Esophagus squamous epithelium (tissue), 4 donors: ENCODE results near the gene MED8.

Experiments
- POLR2A ChIP-seq, 4 donors: fragments of 450-650 bp; IDR thresholded peaks; one replicate each; pipeline ENCODE4 v1.6.1; 2017; ENCODE audit warnings: antibody characterized with exemption in 4 of 4, mild to moderate bottlenecking in 4 of 4, moderate library complexity in 3 of 4
- TF ChIP-seq, protein P1 (sequence below), 6 experiments: fragments of 450-650 bp in 4 of 6; fragments of 200-600 bp in 2 of 6; sonication (generic) in 2 of 6; IDR thresholded peaks; one replicate each; pipeline ENCODE4 v1.5.1; 2016 to 2019; ENCODE audit warnings: antibody characterized with exemption in 6 of 6, mild to moderate bottlenecking in 4 of 6, moderate library complexity in 4 of 6

DNA sequence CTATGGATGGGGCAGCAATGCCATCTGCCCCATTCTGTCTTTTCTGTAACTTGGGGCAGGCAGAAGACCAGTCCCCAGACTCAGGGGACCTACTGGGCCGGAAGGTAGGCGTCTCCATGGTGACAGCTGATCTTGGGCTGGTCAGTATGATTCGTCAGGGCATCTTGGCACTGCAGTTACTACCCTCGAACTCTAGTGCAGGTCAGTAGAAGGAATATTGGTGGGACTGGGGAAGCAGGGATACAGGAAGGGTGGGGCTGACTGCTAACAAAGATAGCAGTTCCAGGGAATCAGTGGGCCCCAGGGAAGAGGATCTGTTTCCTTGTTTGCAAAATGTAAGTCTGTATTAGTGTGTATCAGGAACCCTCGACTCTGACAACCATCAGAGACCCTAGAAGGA, 26.3 kb upstream of the MED8 start:
- TF ChIP-seq POLR2A (IDR thresholded peaks at IDR 0.05): no peak
- TF ChIP-seq, protein P1, sequence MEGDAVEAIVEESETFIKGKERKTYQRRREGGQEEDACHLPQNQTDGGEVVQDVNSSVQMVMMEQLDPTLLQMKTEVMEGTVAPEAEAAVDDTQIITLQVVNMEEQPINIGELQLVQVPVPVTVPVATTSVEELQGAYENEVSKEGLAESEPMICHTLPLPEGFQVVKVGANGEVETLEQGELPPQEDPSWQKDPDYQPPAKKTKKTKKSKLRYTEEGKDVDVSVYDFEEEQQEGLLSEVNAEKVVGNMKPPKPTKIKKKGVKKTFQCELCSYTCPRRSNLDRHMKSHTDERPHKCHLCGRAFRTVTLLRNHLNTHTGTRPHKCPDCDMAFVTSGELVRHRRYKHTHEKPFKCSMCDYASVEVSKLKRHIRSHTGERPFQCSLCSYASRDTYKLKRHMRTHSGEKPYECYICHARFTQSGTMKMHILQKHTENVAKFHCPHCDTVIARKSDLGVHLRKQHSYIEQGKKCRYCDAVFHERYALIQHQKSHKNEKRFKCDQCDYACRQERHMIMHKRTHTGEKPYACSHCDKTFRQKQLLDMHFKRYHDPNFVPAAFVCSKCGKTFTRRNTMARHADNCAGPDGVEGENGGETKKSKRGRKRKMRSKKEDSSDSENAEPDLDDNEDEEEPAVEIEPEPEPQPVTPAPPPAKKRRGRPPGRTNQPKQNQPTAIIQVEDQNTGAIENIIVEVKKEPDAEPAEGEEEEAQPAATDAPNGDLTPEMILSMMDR (IDR thresholded peaks at IDR 0.05): no peak
